PC-9 (cell line): ENCODE results near the gene CRADD.

ENCODE experiments used
- CTCF ChIP-seq: fragments of 200-600 bp; sonication (generic); conservative IDR thresholded peaks from 2 replicates; pipeline ENCODE4 v1.6.1; 2017; ENCODE audit warnings: mixed run types, antibody characterized with exemption, mild to moderate bottlenecking, moderate library complexity
- EZH2 ChIP-seq: fragments of 200-600 bp; sonication (generic); IDR thresholded peaks from 2 replicates; pipeline ENCODE4 v1.8.0; 2017; ENCODE audit warnings: antibody characterized with exemption, low read depth

- TF ChIP-seq CTCF: no peak
- no peak for TF ChIP-seq EZH2
Measured at GRCh38 chr12:93836620-93837260, 159.6 kb downstream of the CRADD start.
